GM08714 (cell line): ENCODE measurements around the gene ADAM19.

Source experiments
- H3K4me3 ChIP-seq: fragments of 200-500 bp; sonication (Bioruptor generic); 2 replicates; pipeline ENCODE4 v1.5.1; 2014; ENCODE audit warnings: mild to moderate bottlenecking, low read length, inconsistent platforms
- ZNF274 ChIP-seq: IDR thresholded peaks from 2 replicates; pipeline ENCODE4 v1.6.1; 2012; ENCODE audit warnings: mild to moderate bottlenecking, low read depth, low read length

The ADAM19 gene

DNA sequence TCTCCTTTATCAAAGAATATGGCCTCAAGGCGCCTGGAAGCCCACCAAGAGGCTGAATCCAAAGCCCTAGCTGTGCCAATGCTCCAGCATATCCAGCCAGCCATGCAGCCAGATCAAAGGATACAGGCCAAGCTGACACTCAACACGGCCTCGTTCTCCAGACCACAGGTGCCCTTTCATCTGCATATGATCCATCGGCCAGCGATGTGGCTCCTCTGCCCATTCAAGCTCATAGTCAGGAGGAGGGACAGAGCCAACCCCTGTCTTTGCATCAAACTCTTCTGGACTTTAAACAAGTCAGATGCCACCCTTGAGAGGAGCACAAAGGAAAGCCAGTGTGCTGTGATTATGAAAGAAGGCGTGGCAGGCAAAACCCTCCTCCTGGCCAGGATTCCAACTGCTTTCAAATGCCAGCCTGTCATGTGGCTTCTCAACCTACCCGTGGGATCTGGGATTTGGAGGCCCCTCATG lies 42.5 kb downstream of the ADAM19 start:
- no peak overlapping the region for H3K4me3 ChIP-seq
- TF ChIP-seq ZNF274 = no peak

DNA sequence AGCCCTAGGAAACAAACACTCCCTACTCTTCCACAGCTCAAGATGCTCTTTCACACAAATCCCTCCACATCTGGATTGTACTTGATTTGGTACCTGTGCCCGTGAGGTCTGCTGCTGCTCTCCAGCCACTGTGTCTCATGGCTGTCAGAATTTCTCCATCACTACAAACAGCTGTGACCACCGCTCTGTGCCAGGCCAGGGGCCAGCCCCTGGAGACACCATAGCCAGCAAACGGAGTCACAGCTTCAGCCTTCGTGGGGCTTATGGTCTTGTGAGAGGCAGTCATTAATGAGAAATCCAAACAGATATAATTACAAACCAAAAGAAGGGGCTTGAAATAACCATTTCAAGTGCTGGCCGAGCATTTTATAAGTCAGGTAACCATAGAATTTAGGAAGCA lies 43.6 kb downstream of the ADAM19 start:
- H3K4me3 ChIP-seq = no peak overlapping the region
- no peak for TF ChIP-seq ZNF274

DNA sequence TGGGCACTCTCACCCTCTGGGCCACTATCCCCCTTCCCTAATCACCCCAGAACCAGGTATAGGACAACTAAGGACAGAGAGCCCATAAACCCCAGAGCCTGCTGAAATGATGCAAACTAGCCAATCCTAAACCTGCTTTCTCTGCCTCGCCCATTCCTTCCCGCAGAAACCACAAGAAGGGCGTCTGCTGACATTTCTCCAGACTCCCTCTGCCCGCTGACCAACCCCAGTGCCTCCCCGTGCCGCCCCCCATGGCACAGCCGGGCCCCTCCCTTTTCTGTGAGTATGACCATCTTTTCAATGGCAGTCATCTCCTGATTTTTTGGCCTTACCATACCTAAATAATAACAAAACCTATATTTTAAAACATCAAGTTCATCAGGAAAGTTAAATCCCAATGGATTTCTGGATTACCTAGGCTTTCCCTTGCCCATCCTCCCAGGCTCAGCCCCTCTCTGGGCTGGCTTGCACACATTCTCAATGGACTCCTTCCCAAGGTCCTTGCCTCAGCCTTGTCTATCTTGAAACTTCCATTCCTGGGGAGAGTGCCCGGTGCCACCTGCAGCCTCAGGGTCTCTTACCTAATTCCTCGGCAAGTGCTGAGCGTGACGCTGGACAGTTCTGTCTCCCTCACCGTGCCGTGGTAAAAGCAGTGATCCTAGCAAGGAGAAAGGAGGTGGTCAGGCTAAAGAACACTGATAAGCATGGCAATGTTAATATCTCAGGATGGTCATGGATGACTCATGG lies 45.2 kb downstream of the ADAM19 start:
- no peak overlapping the region for H3K4me3 ChIP-seq
- TF ChIP-seq ZNF274 = no peak

DNA sequence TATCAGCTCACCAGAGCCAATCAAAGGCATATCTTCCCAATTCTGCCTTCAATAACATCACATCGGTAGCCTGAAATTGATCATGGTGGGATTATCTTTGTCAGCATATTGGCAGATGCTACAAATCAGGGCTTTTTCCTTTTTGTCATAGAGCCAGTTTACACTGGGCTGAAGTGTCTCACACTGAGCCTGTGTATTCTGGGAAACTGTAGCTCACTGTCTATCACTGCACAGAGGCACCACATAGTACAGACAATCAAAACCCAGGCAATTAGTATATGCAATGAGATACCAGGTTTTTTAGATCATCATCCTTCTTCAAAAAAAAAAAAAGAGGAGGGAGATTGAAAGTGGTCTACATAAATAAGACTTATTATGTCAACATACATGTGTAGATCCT lies 46.6 kb downstream of the ADAM19 start:
- no peak for TF ChIP-seq ZNF274
- no peak overlapping the region for H3K4me3 ChIP-seq

DNA sequence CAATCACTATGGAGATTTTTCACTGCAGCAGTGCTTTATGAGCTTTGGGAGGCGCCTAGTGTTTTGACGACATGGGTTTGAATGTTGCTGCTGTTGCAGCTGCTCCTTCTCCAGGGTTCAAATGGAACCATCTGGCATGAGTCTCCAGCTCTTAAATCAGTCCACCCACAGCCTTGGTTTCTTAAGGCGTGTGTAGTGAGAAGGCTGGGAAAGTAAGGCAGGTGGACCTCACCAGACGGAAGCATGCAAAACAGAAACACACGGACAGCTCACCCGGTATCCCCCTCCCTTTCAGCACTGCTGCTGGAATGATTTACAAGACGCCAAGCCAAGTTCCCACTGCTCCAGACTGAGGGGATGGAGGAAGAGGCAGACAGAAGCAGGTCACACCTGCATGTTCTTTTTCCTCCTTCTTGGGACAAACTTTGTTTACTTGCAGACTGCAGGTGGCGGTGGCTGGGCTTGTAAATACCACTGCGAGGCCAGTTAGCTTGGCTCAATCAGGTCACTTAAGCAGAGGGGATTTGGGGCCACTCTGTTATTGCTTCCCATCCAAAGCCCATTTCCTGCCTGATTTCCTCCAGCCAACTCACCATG lies 47.4 kb downstream of the ADAM19 start:
- no peak overlapping the region for H3K4me3 ChIP-seq
- TF ChIP-seq ZNF274 = no peak

DNA sequence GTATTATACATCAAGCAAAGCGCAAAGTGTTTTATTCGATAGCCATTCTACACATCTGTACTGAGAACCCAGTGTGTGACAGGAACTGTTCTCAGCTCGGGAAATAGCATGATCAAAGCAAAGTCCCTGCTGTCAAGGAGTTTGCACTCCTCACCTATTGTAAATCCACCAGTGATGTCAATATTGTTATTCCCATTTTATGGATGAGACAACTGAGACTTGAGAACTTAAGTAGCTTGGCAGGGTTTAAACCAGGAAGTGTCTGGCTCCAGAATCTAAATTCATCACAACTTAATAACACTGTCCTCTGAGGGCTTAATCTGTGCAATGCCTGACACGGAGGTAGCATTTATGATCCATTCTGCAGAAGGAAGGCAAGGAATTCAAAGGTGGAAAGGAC lies 50.7 kb downstream of the ADAM19 start:
- no peak overlapping the region for H3K4me3 ChIP-seq
- TF ChIP-seq ZNF274 = no peak

DNA sequence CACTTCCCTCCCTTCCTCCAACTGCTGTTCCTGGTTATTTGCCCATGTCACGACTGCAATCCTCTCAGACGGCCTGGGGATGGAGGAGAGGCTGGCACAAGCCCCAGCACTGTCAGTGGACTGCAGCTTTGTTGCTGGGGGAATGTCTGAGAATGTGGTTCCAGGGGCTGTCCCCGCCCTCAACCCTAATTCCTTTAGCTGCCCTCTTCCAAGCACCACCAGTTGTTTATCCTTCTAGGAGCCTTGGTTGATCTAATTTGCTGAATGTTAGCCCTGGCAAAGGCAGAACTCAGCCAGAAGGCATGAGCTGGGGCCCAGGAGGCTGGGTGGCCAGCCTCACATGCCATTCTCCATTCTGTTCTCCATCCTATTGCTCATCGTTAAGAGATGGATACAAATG lies 51.6 kb downstream of the ADAM19 start:
- TF ChIP-seq ZNF274 = no peak
- no peak overlapping the region for H3K4me3 ChIP-seq

DNA sequence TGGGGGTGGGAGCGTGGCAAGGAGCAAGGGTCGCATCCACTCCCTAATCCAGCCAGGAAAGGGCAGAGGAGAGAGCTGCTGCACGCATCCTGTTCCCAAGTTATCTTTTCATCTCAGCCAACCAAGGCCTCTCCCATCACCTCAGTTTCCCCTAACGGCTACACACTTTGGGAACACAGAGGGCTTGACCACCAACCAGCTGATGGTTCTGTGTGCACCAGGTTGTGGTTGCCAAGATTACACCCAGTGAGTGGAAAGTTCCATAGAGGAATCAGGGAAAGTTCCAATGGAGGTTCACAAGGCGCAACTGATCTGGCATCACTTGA lies 53.9 kb downstream of the ADAM19 start:
- no peak overlapping the region for H3K4me3 ChIP-seq
- TF ChIP-seq ZNF274 = no peak

DNA sequence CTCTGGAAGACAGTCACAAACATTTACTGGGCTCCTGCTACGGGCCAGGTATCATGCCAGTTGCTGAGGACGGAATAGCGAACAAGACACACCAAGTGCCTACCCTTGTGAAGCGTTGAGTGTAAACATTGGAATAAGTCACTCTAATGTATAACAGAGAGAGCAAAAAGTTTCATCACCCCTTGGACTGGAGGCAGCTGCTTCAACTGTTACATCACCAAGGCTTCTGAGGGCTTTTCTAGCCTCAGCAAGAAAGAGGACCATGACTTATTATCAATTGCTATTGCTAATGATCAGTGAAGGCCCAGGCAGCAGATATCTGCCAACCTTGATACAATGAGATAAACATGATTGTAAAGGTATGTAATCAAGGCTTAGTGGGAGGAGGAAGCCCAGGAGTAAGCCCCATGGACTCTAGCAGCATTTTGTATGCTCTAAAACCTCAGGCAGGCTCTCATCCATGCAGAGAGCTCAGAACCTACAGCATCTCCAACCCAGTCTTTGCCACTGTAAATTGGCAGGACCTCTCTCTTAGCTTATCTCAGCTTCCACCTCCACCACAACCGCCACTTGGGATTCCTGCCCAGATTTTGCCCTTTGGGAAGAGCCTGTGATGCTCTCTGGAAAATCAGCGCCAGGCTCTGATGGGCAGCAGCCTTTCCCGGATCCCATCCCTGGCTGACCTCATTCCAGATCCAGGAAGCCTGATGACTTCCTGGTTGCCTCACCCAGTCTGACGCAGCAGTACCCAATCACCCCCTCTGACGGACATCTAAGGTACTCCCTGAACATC lies 54.5 kb downstream of the ADAM19 start:
- TF ChIP-seq ZNF274 = no peak
- H3K4me3 ChIP-seq = no peak overlapping the region

DNA sequence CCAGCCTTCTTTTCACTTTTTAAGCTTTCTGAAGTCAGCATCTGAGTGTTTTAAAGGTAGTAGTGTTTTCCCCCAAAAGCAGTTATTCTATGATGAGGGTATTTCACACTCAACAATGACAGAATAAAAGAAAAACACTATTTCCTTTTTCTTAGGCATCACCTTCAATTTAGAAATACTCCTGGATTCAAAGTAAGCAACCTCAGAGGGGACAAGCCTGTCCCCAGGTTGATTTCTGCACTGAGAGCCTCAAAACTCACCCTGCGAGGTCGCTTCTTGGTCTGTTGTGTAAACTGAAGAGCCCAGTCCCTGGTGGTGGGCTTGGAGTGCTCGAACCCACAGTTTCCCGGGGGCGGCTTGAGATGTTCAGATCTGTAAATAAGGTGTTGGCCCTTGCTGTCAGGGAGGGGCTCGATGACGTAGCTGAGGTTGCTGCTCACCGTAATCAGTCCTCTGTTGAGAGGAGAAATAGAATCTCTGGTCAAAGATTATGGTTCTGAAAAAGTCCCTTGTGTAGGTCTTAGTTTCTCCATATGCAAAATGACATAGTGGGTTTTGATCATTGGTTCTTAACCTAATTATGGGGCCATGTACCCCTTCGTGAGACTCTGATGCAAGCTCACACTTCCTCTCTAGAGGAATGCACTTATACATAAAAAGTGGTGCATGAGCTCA lies 55.9 kb downstream of the ADAM19 start:
- no peak for TF ChIP-seq ZNF274
- H3K4me3 ChIP-seq = no peak overlapping the region; the same call in 1 of the 2 replicates

DNA sequence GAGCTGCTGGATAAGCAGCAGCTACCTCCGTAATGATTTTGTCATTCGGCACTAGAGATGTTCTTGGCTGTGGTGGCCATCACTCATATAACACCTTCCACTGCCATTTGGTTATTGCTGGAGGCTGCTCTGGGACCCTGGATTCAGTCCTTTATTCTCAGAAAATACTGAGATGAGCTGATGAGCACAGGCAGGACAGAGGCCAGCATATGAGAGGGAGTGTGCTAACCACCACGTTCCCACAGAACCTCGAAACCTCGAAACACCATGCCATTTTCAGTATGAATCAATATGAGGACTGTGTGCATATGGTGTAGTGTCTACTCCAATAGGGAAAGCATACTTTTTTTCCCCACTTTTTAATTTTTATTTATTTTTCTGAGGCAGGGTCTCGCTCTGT lies 56.6 kb downstream of the ADAM19 start:
- TF ChIP-seq ZNF274 = no peak
- no peak overlapping the region for H3K4me3 ChIP-seq

DNA sequence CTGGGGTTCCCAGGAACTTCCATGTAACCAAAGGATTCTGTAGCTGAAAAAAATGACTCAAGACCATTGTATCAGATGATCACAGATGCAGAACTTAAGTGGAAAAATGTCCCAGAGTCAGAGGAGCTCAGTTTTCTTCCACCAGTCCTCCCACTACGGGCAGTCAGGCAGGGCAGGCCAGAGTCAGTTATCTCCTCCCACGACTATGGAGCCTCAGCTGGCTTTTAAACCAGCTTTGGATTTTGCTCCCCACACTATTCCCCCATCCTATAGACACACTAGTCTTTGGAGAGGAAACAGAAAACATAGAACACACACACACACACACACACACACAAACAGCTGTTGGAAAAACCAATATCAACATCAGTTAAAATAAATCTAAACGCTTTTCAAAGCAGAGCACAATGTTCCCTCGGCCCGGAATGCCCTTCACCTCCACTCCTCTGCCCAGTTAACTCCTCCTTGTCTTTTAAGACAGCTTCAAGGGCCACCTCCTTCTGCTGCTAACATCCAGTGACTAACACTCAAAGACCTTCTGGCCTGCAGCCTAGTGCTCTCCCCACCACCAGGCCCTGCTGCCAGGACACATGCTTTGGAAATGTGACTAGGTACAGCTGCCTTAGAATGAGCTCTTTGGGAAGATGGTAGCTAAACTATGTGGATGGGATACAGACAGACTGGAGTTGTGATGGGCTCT lies 58.8 kb downstream of the ADAM19 start:
- TF ChIP-seq ZNF274 = no peak
- no peak overlapping the region for H3K4me3 ChIP-seq

DNA sequence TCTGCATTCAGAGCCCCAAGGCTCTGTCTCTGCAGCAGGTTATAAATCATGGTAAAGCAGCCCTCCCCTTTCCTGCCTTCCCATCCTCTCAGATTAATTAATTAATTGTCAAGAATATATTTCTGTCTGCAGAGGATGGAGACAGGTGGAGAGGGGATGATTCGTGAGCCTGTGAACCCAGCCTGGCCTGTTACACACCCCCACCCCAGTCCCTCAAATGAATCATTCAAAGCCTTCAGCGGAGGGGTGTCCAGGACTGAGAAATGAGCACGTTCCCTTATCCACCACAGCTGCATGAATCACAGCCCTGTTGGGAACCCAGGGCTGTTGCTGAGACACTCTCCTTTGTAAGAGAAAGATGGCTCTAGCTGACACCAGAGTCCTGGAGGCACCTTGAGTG lies 59.6 kb downstream of the ADAM19 start:
- no peak overlapping the region for H3K4me3 ChIP-seq
- TF ChIP-seq ZNF274 = no peak

DNA sequence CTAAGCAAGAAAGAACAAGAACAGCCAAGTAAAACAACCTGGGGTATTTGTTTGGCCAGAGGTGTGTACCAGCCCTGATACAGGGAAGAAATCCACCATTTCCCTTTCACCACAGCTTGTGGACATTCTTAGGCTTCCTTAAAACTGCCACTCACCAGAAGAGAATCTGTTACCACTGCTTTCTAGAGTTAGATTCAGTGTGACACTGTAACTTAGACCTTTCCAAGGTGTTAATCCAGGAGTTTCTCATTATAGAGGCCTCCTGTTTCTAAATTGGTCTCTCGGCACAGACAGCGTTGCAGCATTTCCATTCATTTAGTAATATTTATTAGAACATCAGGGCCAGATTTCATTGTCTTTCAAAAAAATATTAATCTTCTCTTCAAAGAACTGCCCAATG lies 60.6 kb downstream of the ADAM19 start:
- no peak for TF ChIP-seq ZNF274
- no peak overlapping the region for H3K4me3 ChIP-seq
